ENCODE results near the gene CD63.
"Not testable (repeated sequence)": the region's sequence is repeated elsewhere in the genome, so short reads cannot be mapped to it uniquely, and the experiment has no call there.

CD63 gene

DNA sequence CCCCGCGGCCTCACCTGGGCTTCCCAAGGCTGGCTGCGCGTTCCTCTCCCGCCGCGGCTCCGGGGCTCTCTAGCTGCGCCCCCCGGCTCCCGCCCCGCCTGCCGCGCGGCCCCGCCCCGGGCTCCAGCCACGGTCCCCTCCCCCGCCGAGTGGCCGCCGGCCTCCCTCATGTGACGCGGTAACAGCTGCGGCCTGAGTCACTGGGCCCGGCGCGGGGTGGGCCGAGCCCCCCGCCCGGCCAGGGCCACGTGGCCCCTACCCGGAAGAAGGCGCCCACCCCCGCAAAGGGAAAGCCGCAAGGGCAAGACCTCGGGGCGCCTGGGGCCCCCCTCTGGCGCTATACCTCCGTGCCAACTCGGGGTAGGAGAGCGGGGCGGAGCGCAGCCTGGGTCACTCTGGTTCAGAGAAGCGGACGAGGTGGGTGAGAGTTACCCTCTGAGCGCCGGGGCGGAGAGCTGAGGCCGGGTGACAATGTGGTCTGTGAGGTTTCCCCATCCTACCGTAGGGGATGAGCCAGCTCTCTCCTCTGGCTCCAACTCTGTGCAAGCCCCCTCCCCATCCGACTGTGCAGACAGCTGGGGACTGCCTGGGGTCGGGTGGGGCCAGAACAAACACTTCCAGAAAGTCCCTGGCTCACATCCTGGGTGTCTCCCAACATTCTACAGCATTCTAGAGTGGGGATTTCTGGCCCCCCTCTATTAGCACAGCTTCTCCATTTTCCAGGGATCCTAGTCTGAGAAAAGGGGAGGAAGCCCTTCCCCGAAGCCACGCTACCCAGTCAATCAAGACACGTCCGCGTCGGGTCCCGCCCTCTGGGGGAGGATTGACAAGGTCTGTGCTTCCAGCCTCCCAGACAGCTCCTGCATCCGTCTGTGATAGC, at the start of gene CD63:
Gene CD63 (minus strand): TSS at position 71 of the 880 bp plus-strand sequence. CDS start 668 bp downstream, outside the sequence.
- peak; percentile 88 for DNase-seq

- DNase-seq = no peak
Measured at GRCh38 chr12:55777856-55778255, 49.0 kb upstream of the CD63 start.

DNA sequence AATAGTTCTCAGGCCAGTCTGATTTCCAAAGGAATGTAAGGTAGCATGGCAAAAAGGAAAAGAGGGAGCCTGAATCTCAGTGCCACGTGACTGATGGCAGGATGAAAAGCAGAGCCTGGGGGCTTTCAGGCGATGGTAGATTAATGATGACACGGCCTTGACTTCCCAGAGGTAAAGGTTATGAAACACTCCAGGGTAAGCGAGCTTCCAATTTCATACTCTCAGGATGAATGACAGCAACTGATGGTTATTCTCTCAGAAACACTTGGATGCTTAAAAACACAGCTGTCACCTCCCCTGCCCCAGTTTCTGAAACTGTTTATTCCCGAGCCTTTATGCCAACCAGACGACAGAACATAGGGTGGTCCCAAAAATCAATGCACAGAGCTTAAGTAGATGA, 42.9 kb upstream of the CD63 start:
- DNase-seq = no peak

DNA sequence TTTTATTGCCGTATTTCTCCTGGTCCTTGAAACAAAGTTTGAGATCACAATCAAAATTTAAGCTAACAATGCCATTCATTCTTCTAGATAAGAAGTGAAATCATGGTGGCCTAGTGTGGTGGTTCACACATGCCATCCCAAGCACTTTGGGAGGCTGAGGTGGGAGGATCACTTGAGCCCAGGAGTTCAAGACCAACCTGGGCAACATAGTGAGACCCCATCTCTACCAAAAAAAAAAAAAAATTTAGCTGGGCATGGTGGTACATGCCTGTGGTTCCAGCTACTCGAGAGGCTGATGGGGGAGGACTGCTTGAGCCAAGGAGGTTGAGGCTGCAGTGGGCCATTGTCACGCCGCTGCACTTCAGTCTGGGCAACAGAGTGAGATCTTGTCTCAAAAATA, 38.3 kb upstream of the CD63 start:
- DNase-seq = no peak

DNA sequence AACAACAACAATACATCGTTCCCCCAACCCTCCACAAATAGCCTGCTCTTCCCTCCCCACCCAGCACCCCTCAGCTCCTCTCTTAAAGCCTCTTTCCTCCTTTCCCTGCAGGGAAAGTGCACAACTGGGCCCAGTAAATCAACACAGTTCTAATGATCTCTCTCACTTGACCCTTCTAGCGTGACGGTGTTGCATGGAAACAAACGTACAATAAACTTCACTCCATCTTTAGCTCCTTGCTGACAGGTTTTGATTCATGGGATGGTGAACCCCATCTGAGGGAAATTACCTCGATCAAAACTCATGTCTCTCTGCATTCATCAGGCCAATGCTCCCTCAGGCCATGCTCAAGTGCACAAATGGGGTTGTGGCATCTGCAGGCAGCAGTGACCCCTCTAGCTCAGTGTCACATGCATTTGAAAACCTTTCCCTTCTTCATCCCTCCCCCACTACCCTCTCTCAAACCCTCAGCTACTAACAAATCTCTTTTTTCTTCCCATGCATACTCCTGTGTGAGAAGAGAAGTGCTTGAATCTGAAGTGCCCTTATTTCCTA, 37.0 kb upstream of the CD63 start:
- no peak for DNase-seq

GRCh38 chr12:55762646-55763045, 33.8 kb upstream of the CD63 start:
- no peak for DNase-seq

DNA sequence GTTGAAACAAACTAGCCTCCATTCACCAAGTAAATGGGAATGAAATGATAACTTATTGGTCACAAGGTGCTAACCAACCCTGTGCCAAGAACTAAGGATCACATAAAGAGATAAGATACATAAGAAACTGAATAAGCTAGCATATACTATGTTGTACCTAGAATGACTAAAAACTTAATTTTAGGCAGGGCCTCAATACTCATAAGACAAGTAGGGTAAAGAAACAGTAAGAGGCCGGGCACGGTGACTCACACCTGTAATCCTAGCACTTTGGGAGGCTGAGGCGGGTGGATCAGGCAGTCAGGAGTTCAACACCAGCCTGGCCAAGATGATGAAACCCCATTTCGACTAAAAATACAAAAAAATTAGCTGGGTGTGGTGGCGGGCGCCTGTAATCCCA, 31.9 kb upstream of the CD63 start:
- no peak for DNase-seq

- not testable (repeated sequence) for DNase-seq
Measured at GRCh38 chr12:55758575-55758974, 29.8 kb upstream of the CD63 start.

GRCh38 chr12:55757701-55758100, 28.9 kb upstream of the CD63 start:
- DNase-seq = no peak

DNA sequence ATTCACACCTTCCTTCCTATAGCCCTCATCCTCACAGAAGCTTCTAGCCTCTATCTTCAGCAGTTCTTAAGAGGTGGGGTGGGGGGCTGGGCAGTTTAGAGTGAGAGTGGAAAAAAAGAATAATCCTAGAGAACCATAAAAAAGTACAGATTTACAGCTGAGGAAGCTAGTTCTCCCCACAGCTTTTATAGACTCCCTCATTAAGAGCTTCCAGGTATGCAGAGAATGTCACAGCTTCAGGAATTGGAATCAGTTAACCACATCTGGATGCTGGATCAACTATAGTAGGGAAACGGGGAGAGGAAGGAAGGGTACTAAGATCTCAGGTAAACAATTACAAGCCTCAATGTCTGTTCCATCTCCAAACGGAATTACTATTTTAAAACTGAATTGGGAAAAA, 26.4 kb upstream of the CD63 start:
- DNase-seq = no peak

DNA sequence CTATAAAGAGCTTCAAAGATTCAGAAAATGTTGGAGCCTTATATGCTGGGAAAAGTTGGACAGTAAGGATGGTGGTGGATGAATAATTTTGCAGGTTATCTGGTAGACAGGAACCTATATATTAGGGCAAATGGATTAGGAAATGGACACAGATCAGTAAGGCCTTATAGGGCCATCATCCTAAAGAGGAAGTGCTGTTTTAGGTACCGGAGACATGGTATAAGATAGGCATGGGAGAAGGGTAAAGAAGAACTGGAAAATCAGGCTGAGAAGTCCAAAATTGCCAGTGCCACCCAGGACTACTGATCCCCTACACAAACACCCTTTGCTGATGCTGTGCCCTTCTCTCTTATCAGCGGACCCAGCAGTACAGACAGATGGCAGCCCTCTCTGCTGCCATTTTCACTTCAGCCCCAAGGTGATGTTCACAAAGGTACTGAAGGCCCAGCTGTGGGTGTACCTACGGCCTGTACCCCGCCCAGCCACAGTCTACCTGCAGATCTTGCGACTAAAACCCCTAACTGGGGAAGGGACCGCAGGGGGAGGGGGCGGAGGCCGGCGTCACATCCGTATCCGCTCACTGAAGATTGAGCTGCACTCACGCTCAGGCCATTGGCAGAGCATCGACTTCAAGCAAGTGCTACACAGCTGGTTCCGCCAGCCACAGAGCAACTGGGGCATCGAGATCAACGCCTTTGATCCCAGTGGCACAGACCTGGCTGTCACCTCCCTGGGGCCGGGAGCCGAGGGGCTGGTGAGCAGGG, 19.6 kb upstream of the CD63 start:
- no peak for DNase-seq

GRCh38 chr12:55746913-55747231, 18.1 kb upstream of the CD63 start:
- no peak for DNase-seq

GRCh38 chr12:55746174-55746912, 17.5 kb upstream of the CD63 start:
- DNase-seq = no peak

DNA sequence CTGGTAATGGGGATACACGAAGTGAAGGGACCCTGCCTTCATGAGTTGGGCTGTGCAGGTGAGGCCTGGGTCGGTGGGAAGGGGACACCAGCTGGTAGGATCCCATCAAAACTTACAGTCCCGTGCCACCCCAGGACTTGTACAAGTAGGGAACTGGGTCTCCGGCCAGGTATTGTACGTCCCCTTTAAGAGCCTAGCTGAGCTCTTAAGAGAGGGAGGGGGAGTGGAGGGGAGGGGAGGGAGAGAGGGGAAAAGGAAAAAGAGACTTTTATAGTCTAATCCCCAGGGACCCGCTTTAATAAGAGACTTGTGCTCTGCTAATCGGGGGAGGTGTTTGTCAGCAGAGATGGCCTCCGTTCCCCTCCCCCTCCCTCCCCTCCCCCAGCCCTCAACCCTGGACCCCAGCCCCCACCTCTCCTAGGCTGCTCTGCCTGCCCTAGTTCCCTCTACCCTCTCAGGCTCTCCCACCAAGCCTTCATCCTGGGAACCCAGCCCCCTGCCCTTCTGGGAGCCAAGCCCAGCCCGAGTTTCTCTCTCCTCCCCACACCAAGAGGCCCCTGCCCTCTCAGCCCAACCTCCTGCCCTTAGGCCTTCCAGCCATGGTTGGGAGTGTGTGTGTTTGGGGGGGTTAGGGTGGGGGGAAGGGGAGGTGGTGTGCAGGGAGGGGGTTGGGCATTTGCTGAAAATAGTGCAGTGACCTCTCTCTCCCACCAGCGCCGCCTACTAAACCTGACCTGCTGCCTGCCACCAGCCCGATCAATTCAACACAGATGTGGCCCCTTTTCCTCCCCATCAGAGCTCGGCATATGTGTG, 16.8 kb upstream of the CD63 start:
- no peak for DNase-seq

DNA sequence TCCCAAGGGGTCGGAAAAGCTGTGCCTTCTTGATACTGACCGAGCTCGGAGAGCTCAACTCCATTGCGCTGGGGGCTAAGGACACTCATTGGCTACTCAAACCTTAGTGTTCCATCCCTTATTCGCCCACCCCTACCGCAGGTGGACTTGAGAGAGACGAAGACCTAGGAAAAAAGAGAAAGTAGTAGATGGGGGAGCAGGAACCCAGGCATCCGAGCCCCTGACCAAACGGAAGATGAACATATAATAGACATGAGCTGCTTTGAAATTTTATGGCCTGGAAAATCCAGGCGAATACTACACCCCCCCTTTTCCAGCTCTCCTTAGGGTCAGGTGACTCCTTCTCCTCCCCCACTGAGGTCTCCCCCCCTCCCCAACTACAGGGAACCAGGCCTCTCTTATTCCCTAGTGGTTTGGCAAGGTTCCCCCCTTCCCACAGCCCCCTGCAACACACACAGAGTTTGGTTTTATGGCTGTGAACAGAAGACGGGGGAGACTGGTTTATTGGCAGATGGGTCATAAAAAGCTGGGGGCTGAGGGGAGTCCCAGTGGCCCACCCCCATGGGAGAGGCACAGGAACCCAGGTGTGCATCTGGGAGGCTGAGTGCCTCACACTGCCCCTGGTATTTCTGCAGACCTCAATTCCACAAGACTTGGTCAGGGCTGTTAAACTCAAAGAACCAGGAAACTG, 15.7 kb upstream of the CD63 start:
- DNase-seq = no peak

DNA sequence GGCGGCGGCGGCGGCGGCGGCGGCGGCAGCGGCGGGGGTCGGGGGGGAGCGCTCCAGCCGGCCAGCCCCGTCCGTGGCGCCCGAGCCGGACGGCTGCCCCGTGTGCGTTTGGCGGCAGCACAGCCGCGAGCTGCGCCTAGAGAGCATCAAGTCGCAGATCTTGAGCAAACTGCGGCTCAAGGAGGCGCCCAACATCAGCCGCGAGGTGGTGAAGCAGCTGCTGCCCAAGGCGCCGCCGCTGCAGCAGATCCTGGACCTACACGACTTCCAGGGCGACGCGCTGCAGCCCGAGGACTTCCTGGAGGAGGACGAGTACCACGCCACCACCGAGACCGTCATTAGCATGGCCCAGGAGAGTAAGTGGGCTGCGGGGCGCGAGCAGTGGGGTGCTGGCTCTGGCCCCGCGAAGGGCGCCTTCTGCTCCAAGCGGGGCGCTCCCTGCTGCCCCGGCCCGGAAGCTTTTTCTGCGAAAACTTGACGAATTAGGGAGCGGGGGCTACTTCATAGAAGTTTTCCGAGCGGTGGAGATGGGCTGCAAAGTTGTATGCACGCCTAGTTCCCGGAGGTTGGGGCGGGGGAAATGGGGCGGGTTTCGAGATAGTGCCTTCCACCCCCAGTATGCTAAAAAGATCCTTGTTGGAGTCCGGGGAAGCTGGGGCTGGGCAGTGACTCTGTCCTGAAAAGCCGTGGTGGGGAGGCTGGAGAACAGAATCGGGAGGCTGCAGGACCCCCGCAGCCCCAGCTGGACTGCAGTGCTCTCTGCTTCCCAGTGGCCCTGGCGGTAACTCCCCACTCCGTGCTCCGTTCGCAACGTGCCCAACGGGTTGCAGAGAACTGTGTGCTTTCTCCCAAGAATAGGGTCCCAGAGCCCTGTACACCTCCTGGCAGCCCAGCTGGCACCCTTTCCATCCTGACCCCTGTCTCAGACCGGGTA, 14.9 kb upstream of the CD63 start:
- DNase-seq = peak; percentile 81

- DNase-seq = peak; percentile 90
Measured at GRCh38 chr12:55742719-55743405, 14.1 kb upstream of the CD63 start, which contains the start of gene GDF11. TSS of gene GDF11 (plus strand) at chr12:55743122. CDS start at chr12:55743317, 195 bp downstream.

DNA sequence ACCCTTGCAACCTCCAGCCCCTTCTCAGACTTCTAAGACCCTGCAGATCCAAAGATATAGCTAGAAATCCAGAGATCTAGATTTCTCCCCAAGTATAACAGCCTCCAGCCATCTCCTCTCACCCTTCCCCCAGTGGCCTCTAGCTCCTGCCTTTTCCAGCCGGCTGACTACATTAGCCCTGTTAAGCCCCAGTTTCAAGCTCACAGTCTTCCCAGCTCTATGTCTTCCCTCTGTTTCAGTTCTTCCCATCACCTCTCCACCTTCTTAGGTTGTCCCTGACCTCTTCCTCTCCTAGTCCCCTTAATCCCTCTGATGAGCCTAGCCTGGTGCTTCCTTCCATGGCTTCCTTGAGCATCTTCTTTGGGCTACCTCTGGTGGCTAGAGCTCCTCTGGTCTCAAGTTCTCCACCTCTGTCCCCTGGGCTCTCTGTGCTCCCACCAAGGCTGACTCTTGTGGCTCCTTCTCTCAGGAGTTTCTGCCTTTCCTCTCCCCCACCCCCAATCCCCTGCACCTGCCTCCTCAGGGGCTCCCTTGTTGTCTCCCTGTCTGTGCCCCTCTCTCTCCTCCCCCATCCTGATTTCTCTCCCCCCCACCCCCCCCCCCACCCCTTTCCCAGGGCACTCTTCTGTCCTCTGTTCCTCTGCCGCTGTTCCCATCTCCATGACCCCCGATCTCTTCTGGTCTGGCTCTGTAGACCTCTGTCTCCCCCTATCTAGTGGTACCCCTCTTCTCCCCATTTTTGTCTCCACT, 13.3 kb upstream of the CD63 start:
- no peak for DNase-seq

GRCh38 chr12:55739025-55739378, 10.2 kb upstream of the CD63 start:
- no peak for DNase-seq

Data from activated effector memory CD4-positive, alpha-beta T cell treated with anti-CD3 and anti-CD28 coated beads, Interleukin-2, amount 50 U/mL, for 16 hours (primary cell).